HG02852 (cell line): ENCODE data around the gene CDKAL1.
"Not testable (repeated sequence)": the region's sequence is repeated elsewhere in the genome, so short reads cannot be mapped to it uniquely, and the experiment has no call there.

Source experiments
- ATAC-seq: cut with Tn5 transposase; IDR thresholded peaks from one replicate; pipeline ENCODE4 v1.9.1; 2021; ENCODE audit warnings: mild to moderate bottlenecking, moderate library complexity; ENCODE audit not compliant: unreplicated experiment

The CDKAL1 gene

GRCh38 chr6:21087188-21087587, 552.9 kb downstream of the CDKAL1 start:
- ATAC-seq, result no peak

GRCh38 chr6:21091411-21091810, 557.2 kb downstream of the CDKAL1 start:
- no peak for ATAC-seq

- ATAC-seq, result not testable (repeated sequence)
Observed at GRCh38 chr6:21092231-21092772, 558.0 kb downstream of the CDKAL1 start.

GRCh38 chr6:21095462-21095861, 561.2 kb downstream of the CDKAL1 start:
- ATAC-seq, result no peak

GRCh38 chr6:21098134-21098533, 563.9 kb downstream of the CDKAL1 start:
- no peak for ATAC-seq

- no peak for ATAC-seq
Observed at GRCh38 chr6:21098744-21099143, 564.5 kb downstream of the CDKAL1 start.

GRCh38 chr6:21099338-21100314, 565.4 kb downstream of the CDKAL1 start:
- ATAC-seq, result peak; percentile 50

GRCh38 chr6:21100991-21101390, 566.7 kb downstream of the CDKAL1 start:
- ATAC-seq, result no peak

GRCh38 chr6:21101694-21102093, 567.4 kb downstream of the CDKAL1 start:
- ATAC-seq, result no peak

GRCh38 chr6:21102201-21102600, 567.9 kb downstream of the CDKAL1 start:
- no peak for ATAC-seq

- ATAC-seq, result no peak
Observed at GRCh38 chr6:21102624-21103023, 568.4 kb downstream of the CDKAL1 start.

GRCh38 chr6:21103626-21104224, 569.5 kb downstream of the CDKAL1 start:
- ATAC-seq, result no peak

GRCh38 chr6:21104288-21104687, 570.0 kb downstream of the CDKAL1 start:
- ATAC-seq, result no peak

- no peak for ATAC-seq
Observed at GRCh38 chr6:21107796-21108195, 573.5 kb downstream of the CDKAL1 start.

GRCh38 chr6:21109391-21110178, 575.3 kb downstream of the CDKAL1 start:
- ATAC-seq, result no peak

- no peak for ATAC-seq
Observed at GRCh38 chr6:21110684-21111083, 576.4 kb downstream of the CDKAL1 start.

GRCh38 chr6:21111093-21111725, 577.0 kb downstream of the CDKAL1 start:
- no peak for ATAC-seq

- no peak for ATAC-seq
Observed at GRCh38 chr6:21115111-21115510, 580.9 kb downstream of the CDKAL1 start.

GRCh38 chr6:21116736-21117135, 582.5 kb downstream of the CDKAL1 start:
- ATAC-seq, result no peak

- ATAC-seq, result no peak
Observed at GRCh38 chr6:21118216-21118780, 584.0 kb downstream of the CDKAL1 start.
